NCI-H1092 (cell line): ENCODE results near the gene SLC34A1.
A peak's percentile ranks its signal among the peaks of the same experiment; 100 is the strongest.
"Not testable (repeated sequence)": the region's sequence is repeated elsewhere in the genome, so short reads cannot be mapped to it uniquely, and the experiment has no call there.

Experiments
- DNase-seq: peaks from one replicate; lab custom pipeline; 2025; lab: John Stamatoyannopoulos, UW

SLC34A1 gene

GRCh38 chr5:177369645-177370440, 14.4 kb upstream of the SLC34A1 start:
- no peak for DNase-seq

GRCh38 chr5:177370488-177371119, 13.6 kb upstream of the SLC34A1 start:
- DNase-seq: peak; percentile 67

- no peak for DNase-seq
Observed at GRCh38 chr5:177371120-177372033, 12.9 kb upstream of the SLC34A1 start.

GRCh38 chr5:177372034-177372896, 12.0 kb upstream of the SLC34A1 start:
- DNase-seq: no peak

- no peak for DNase-seq
Observed at GRCh38 chr5:177372910-177373309, 11.3 kb upstream of the SLC34A1 start.

GRCh38 chr5:177373806-177374205, 10.4 kb upstream of the SLC34A1 start:
- DNase-seq: no peak

- no peak for DNase-seq
Observed at GRCh38 chr5:177374211-177374610, 10.0 kb upstream of the SLC34A1 start.

GRCh38 chr5:177375516-177375915, 8.7 kb upstream of the SLC34A1 start:
- not testable (repeated sequence) for DNase-seq

- DNase-seq: no peak
Observed at GRCh38 chr5:177376107-177376506, 8.1 kb upstream of the SLC34A1 start.

GRCh38 chr5:177377851-177378776, 6.1 kb upstream of the SLC34A1 start:
- no peak for DNase-seq

GRCh38 chr5:177378884-177379883, 5.0 kb upstream of the SLC34A1 start:
- DNase-seq: no peak

- no peak for DNase-seq
Observed at GRCh38 chr5:177380805-177381126, 3.5 kb upstream of the SLC34A1 start.

GRCh38 chr5:177382423-177383029, 1.7 kb upstream of the SLC34A1 start:
- no peak for DNase-seq

- DNase-seq: no peak
Observed at GRCh38 chr5:177383181-177383580, 1.1 kb upstream of the SLC34A1 start.

GRCh38 chr5:177385720-177386119, 1.5 kb downstream of the SLC34A1 start:
- no peak for DNase-seq

GRCh38 chr5:177386542-177386941, 2.3 kb downstream of the SLC34A1 start:
- DNase-seq: no peak

- no peak for DNase-seq
Observed at GRCh38 chr5:177387405-177387804, 3.2 kb downstream of the SLC34A1 start.

- DNase-seq: no peak
Observed at GRCh38 chr5:177388521-177389052, 4.4 kb downstream of the SLC34A1 start.
